HUES6 (cell line): ENCODE measurements around the gene SUFU.
"Not testable (repeated sequence)": the region's sequence is repeated elsewhere in the genome, so short reads cannot be mapped to it uniquely, and the experiment has no call there.

Experiments used
- H3K27ac ChIP-seq: 2 replicates; pipeline ENCODE4 v1.7.0; 2013; ENCODE audit warnings: low read depth, mild to moderate bottlenecking, low read length, inconsistent platforms
- H3K27me3 ChIP-seq: 2 replicates; pipeline ENCODE4 v1.6.1; 2013; ENCODE audit warnings: low read length; ENCODE audit not compliant: control insufficient read depth, insufficient read depth
- H3K36me3 ChIP-seq: 2 replicates; pipeline ENCODE4 v1.6.1; 2013; ENCODE audit warnings: low read length; ENCODE audit not compliant: control insufficient read depth, insufficient read depth
- H3K4me1 ChIP-seq: 2 replicates; pipeline ENCODE4 v1.6.1; 2013; ENCODE audit warnings: low read length; ENCODE audit not compliant: control insufficient read depth, insufficient read depth
- H3K4me3 ChIP-seq: 2 replicates; pipeline ENCODE4 v1.5.1; 2013; ENCODE audit warnings: low read depth, low read length
- H3K9ac ChIP-seq: one replicate; pipeline ENCODE4 v1.6.1; 2013; ENCODE audit warnings: mild to moderate bottlenecking, low read length
- H3K9me3 ChIP-seq: 2 replicates; pipeline ENCODE4 v1.6.1; 2013; ENCODE audit warnings: low read depth, low read length; ENCODE audit not compliant: control insufficient read depth, insufficient read depth

SUFU gene

GRCh38 chr10:102484021-102484420 lies 19.8 kb upstream of the SUFU start:
- Histone ChIP-seq H3K27ac (no peak overlapping the region), H3K36me3 (peaks cover 91% of the 10 kb centered on the region), H3K9ac (no peak overlapping the region), H3K4me3 (no peak overlapping the region), H3K4me1 (no peaks in the 10 kb centered on the region), H3K9me3 (no peaks in the 10 kb centered on the region), H3K27me3 (no peaks in the 10 kb centered on the region)

- Histone ChIP-seq H3K27ac (no peak overlapping the region), H3K9ac (no peak overlapping the region), H3K36me3 (peaks cover 91% of the 10 kb centered on the region), H3K4me1 (no peaks in the 10 kb centered on the region), H3K4me3 (no peak overlapping the region), H3K27me3 (no peaks in the 10 kb centered on the region), H3K9me3 (no peaks in the 10 kb centered on the region)
Measured at GRCh38 chr10:102485093-102485784, 18.5 kb upstream of the SUFU start.

GRCh38 chr10:102491136-102491535 lies 12.6 kb upstream of the SUFU start:
- Histone ChIP-seq H3K4me3 (no peak overlapping the region), H3K27ac (no peak overlapping the region), H3K36me3 (peaks cover 42% of the 10 kb centered on the region), H3K9ac (no peak overlapping the region), H3K4me1 (no peaks in the 10 kb centered on the region), H3K9me3 (no peaks in the 10 kb centered on the region), H3K27me3 (no peaks in the 10 kb centered on the region)

- Histone ChIP-seq H3K9me3 (no peaks in the 10 kb centered on the region), H3K4me1 (no peaks in the 10 kb centered on the region), H3K36me3 (peaks cover 33% of the 10 kb centered on the region), H3K4me3 (no peak overlapping the region), H3K9ac (no peak overlapping the region), H3K27ac (no peak overlapping the region), H3K27me3 (no peaks in the 10 kb centered on the region)
Measured at GRCh38 chr10:102492344-102492939, 11.3 kb upstream of the SUFU start.

- no peak overlapping the region for H3K27ac ChIP-seq
- peaks cover 30% of the 10 kb centered on the region for H3K36me3 ChIP-seq
- no peaks in the 10 kb centered on the region for H3K9me3 ChIP-seq
Measured at GRCh38 chr10:102492983-102493382, 10.8 kb upstream of the SUFU start.

GRCh38 chr10:102493771-102494170 lies 10.0 kb upstream of the SUFU start:
- H3K9ac ChIP-seq = no peak overlapping the region
- no peaks in the 10 kb centered on the region for H3K9me3 ChIP-seq
- H3K4me3 ChIP-seq = no peak overlapping the region
- H3K27ac ChIP-seq = no peak overlapping the region
- H3K36me3 ChIP-seq = peaks cover 22% of the 10 kb centered on the region
- H3K4me1 ChIP-seq = no peaks in the 10 kb centered on the region
- no peaks in the 10 kb centered on the region for H3K27me3 ChIP-seq

More at GRCh38 chr10:102492983-102493382, 10.8 kb upstream of the SUFU start:
- Histone ChIP-seq H3K27me3 (no peaks in the 10 kb centered on the region), H3K4me3 (no peak overlapping the region), H3K4me1 (no peaks in the 10 kb centered on the region), H3K9ac (no peak overlapping the region)

GRCh38 chr10:102497545-102497944 lies 6.2 kb upstream of the SUFU start:
- Histone ChIP-seq H3K9ac (no peak overlapping the region), H3K4me1 (0 out of 2 replicates have a peak, but pooled peaks cover 4% of the 10 kb centered on the region), H3K9me3 (no peaks in the 10 kb centered on the region), H3K36me3 (peaks cover 3% of the 10 kb centered on the region; the same call in 1 of the 2 replicates), H3K27ac (no peak overlapping the region), H3K27me3 (no peaks in the 10 kb centered on the region), H3K4me3 (no peak overlapping the region)

- H3K9ac ChIP-seq = no peak overlapping the region
- H3K4me1 ChIP-seq = 0 out of 2 replicates have a peak, but pooled peaks cover 4% of the 10 kb centered on the region
- no peaks in the 10 kb centered on the region for H3K9me3 ChIP-seq
- peaks cover 3% of the 10 kb centered on the region; the same call in 1 of the 2 replicates for H3K36me3 ChIP-seq
- no peak overlapping the region for H3K4me3 ChIP-seq
- no peak overlapping the region for H3K27ac ChIP-seq
- H3K27me3 ChIP-seq = no peaks in the 10 kb centered on the region
Measured at GRCh38 chr10:102499356-102499755, 4.4 kb upstream of the SUFU start.

- peaks cover 12% of the 10 kb centered on the region for H3K4me1 ChIP-seq
- H3K9me3 ChIP-seq, H3K36me3 ChIP-seq, H3K9ac ChIP-seq, H3K4me3 ChIP-seq, H3K27ac ChIP-seq: not testable (repeated sequence)
- peaks cover 12% of the 10 kb centered on the region for H3K27me3 ChIP-seq
Measured at GRCh38 chr10:102500686-102501085, 3.1 kb upstream of the SUFU start.

- no peak overlapping the region for H3K27ac ChIP-seq
- H3K4me1 ChIP-seq = peaks cover 12% of the 10 kb centered on the region
- H3K36me3 ChIP-seq = peaks cover 8% of the 10 kb centered on the region; the same call in 1 of the 2 replicates
- H3K9me3 ChIP-seq = no peaks in the 10 kb centered on the region
- peaks cover 16% of the 10 kb centered on the region for H3K27me3 ChIP-seq
- peak overlapping the region; percentile 70 for H3K9ac ChIP-seq
- H3K4me3 ChIP-seq = peak overlapping the region; percentile 88
Measured at GRCh38 chr10:102501201-102502028, 2.4 kb upstream of the SUFU start.

GRCh38 chr10:102502029-102502336 lies 1.8 kb upstream of the SUFU start:
- peaks cover 12% of the 10 kb centered on the region for H3K4me1 ChIP-seq
- H3K9ac ChIP-seq = peak overlapping the region; percentile 78
- no peak overlapping the region for H3K27ac ChIP-seq
- peaks cover 16% of the 10 kb centered on the region for H3K27me3 ChIP-seq
- H3K36me3 ChIP-seq = peaks cover 8% of the 10 kb centered on the region; the same call in 1 of the 2 replicates
- peak overlapping the region; percentile 88 for H3K4me3 ChIP-seq
- H3K9me3 ChIP-seq = no peaks in the 10 kb centered on the region
